ENCODE data around the gene HSPA12B.

DNA sequence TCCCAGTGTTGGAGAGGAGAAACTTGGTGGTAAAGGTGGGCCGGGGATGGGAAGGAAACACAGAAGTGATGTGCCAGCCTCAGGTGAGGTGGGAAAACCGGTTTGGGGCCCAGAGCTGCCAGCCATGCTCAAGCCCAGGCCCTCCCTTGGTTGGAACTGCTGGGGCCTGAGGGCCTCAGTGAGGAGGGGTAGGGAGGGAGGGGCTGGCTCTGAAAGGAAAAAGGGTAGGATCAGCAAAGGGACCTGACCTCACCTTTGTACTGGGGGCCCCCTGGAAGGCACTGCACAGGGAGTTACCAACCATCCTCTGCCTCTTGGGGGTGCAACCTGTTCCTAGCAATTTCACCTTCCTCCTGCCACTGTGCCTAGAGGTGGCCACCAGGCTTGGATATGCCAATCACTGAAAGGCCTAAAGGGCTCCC lies 50.6 kb downstream of the HSPA12B start:
- no peak for TF ChIP-seq ZFP30 (CRISPR knock-in tag; IDR thresholded peaks at IDR 0.05)
- TF ChIP-seq TCF4 (CRISPR knock-in tag; IDR thresholded peaks at IDR 0.05; ENCODE audit: borderline replicate concordance): no peak
- no peak for TF ChIP-seq ARNTL (CRISPR knock-in tag; IDR thresholded peaks at IDR 0.05; ENCODE audit: borderline replicate concordance, low read depth)
- TF ChIP-seq ZFP3 (CRISPR knock-in tag; IDR thresholded peaks at IDR 0.05): no peak
- TF ChIP-seq, protein P1, sequence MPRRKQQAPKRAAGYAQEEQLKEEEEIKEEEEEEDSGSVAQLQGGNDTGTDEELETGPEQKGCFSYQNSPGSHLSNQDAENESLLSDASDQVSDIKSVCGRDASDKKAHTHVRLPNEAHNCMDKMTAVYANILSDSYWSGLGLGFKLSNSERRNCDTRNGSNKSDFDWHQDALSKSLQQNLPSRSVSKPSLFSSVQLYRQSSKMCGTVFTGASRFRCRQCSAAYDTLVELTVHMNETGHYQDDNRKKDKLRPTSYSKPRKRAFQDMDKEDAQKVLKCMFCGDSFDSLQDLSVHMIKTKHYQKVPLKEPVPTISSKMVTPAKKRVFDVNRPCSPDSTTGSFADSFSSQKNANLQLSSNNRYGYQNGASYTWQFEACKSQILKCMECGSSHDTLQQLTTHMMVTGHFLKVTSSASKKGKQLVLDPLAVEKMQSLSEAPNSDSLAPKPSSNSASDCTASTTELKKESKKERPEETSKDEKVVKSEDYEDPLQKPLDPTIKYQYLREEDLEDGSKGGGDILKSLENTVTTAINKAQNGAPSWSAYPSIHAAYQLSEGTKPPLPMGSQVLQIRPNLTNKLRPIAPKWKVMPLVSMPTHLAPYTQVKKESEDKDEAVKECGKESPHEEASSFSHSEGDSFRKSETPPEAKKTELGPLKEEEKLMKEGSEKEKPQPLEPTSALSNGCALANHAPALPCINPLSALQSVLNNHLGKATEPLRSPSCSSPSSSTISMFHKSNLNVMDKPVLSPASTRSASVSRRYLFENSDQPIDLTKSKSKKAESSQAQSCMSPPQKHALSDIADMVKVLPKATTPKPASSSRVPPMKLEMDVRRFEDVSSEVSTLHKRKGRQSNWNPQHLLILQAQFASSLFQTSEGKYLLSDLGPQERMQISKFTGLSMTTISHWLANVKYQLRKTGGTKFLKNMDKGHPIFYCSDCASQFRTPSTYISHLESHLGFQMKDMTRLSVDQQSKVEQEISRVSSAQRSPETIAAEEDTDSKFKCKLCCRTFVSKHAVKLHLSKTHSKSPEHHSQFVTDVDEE (CRISPR knock-in tag; IDR thresholded peaks at IDR 0.05): no peak
- no peak for TF ChIP-seq ESRRG (CRISPR knock-in tag; IDR thresholded peaks at IDR 0.05)
- no peak for TF ChIP-seq RARB (CRISPR knock-in tag; IDR thresholded peaks at IDR 0.05)
- no peak for TF ChIP-seq CSDC2 (CRISPR knock-in tag; IDR thresholded peaks at IDR 0.05)

All from SK-N-SH treated with all-trans-retinoic acid at 6 μM for 48 hours (cell line).